GM19240 (cell line): ENCODE measurements around the gene SYCP2.

Experiments used
- DNase-seq: peaks from one replicate; pipeline ENCODE4 v3.0.0; 2011; ENCODE audit warnings: low spot score; ENCODE audit not compliant: insufficient read length

The SYCP2 gene

GRCh38 chr20:59823491-59824259, 109.8 kb downstream of the SYCP2 start:
- DNase-seq = no peak

DNA sequence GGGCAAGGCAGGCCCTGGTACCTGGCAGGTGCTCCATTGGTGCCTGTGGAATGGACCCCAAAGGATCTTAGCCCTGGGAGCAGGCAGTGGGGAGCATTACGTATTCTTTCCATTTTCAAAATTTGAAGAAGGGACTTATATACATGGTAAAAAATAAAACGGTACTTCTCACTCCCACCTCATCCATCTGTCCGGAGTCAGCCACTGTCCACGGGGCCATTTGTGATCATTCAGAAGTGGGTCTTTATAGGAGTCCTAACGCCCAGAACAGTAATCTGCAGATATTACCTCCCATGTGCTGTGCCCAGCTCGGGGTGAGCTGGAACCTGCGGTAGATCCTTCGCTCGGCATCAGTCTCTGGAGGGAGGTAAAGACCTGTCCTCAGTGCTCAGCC, 110.4 kb downstream of the SYCP2 start:
- DNase-seq = no peak

- DNase-seq = no peak
These were observed 111.0 kb downstream of the SYCP2 start for GRCh38 chr20:59822291-59823029.

GRCh38 chr20:59821788-59822187, 111.6 kb downstream of the SYCP2 start:
- DNase-seq = no peak

DNA sequence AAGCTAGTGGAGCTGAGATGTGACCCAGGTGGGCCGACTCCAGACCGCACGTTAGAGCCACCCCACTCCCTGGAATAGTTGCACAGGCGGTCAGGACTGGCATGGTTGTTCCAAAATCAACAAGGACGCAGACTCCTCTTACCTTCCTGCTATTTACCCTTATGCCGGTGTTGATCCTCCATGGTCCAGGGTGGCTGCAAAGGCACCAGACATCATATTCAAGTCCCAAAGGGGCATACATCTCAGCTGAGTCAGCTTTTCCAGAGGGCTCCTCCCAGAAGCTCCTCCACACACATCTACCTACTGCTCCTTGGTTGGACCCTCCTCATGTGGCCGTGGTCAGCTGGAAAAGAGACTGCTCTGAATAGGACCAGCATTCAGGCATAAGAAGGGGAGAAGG, 112.2 kb downstream of the SYCP2 start:
- no peak for DNase-seq

GRCh38 chr20:59820204-59821041, 113.0 kb downstream of the SYCP2 start:
- DNase-seq = no peak

DNA sequence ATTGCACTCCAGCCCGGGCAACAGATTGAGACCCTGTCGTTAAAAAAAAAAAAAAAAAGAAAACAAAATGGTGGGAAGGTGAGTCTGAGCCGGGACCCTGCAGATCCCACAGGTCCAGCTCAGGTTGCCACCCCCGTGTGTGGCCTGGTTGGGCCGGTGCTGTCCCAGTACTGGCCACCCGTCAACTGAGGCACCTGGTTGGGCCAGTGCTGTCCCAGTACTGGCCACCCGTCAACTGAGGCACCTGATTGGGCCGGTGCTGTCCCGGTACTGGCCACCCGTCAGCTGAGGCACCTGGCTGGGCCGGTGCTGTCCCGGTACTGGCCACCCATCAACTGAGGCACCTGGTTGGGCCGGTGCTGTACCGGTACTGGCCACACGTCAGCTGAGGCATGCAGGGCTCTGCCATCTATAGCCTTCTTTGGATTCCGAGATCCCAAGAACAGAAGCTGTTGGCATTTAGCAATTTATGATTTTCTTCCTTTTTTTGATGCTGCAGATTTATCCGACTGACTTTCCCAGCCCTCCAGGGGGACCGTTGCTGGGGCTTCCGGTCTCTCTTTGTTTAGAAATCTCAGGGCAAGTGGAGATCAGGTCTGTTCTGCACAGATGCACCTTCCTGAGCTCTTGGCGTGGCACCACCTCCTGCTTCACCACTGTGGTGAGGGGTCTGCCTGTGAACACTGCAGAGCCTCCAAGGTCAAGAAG, 113.8 kb downstream of the SYCP2 start:
- DNase-seq = no peak

- no peak for DNase-seq
These were observed 114.5 kb downstream of the SYCP2 start for GRCh38 chr20:59818911-59819310.

DNA sequence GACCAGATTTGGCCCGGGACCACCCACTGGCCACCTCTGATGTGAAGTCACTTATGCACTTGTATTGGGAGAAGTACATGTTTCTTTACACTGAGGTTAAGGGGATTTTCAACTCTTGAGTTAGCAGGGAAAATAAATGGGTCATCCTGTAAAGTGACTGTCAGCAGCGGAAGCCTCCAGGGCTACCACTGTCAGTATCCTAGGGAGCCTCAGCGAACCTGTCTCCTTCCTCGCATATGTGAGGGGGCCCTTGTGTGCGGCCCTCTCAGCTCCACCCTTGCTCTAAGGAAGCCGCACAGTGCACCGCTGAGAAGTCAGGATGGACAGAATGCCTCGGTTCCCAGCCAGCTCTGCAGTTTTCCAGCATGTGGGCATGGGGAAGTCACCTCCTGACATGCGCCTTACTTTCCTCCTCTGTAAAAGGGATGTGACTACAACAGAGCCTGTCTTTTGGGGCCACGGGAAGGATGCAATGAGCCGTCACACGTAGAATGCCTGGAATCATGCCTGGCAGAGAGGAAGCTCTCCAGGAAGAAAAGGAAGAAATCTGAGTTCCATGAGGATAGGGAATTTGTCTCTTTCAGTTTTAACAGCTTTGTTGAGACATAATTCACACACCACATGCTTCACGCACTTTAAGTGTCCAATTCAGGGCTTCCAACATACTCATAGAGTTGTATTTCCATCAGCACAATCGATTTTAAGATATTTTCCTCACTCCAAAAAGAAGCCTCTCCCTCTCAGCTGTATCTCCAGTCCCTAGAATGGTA, 115.4 kb downstream of the SYCP2 start:
- no peak for DNase-seq

DNA sequence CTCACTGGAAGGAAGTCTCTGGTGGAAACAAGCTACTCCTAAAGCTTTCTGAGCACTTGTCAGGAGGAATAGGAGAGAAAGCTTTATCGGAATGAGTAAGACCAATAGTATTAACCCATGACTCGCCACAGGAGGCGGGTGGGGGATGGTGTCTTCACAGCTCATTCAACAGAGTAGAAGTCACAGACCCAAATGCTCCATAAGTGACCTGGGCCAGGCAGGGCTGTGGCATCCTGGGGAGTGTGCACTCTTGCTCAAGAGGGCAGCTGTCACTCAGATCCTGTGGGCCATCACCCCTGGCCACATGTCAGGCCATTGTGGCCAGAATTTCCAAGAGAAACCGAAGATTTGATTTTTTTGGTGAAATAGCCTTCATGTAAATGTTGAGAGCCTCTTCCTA, 116.0 kb downstream of the SYCP2 start:
- DNase-seq = no peak

GRCh38 chr20:59816146-59816738, 117.2 kb downstream of the SYCP2 start:
- no peak for DNase-seq

DNA sequence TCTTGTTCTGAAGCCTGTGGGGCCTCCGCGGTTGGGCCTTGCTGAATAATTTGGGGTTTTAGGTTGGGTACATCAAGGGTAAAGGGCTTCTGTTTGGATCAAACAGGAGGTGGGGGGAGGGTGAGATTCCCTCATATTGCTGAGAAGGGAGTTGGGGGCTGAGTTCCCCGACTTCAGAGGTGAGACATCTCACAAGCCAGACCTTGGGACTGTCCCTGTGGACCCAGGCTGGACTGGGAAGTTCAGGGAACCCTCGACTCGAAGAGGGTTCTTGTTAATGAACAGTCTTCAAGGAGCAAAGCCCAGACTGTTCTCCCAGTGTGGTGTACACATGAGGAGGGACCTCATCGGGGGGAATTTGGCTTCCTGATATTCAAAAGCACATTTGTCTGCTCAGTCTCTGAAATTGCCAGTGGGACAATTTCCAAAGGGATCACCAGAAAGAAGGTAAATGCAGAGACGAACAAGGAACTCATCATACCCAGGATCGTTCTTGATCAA, 118.5 kb downstream of the SYCP2 start:
- DNase-seq = no peak

DNA sequence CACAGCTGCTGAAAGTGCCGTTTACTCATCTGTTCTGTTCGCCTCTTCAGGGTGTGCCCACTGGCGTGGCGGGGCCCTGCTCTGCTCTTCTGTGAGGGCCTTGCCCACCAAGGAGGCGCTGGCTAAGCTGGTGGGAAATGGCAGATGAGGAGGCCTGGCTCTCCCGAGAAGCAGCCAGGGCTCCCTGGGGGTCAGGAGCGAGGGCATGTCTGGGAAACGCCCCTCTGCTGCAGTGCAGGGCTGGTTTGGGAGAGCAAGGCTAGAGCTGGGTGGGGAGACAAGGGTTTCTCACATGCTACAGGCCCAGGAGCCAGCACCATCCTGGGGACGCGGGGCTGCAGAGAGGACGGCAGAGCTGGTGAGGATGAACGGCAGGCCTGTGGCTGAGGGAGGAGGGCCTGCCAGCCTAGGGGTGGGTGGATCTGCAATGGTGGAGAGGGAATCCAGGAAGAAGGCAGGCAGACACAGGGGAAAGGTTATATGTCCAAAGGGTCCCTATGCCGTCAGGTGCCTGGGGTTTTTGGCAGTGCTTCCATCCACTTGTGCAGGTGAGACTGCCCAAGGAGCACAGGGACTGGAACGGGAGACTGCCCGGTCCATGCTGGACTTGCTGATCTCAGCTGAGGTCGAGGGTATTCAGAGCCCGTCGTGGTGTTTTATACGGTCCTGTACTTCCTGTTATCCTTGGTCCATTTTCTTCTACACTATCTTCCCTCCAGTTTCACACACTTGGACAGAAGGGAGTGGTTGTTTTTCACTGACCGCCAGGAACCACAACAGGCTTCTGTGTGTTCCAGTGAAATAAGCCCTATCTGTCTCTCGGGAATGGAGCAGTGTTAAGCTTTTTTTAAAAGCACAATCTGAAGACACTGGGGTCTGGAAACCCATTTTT, 119.2 kb downstream of the SYCP2 start:
- DNase-seq = no peak
